ENCODE results near the gene UBP1. TPM values are rescaled to one million over a fixed set of nuclear protein-coding genes. Genes with fewer than 3 reads are reported as not detected.

UBP1 gene
- total RNA-seq (10 to 100 TPM; 15.7 to 36.9 TPM), polyA plus RNA-seq (10 to 100 TPM in 1 of 2 donors, 1 to 10 TPM in 1; 6.8 to 17.4 TPM)

- Histone ChIP-seq H3K9ac (ENCODE audit: low read depth in 1 of 2, low read length in 2 of 2) (peak within 1 kb of the TSS; percentile 83 to 93), H3K27me3 (ENCODE audit: control insufficient read depth in 4 of 4, insufficient read depth in 4 of 4, low read length in 3 of 4) (no peaks in the 10 kb centered on the region), H3K4me1 (ENCODE audit: control insufficient read depth in 4 of 4, insufficient read depth in 4 of 4, low read length in 3 of 4) (peaks cover 2 to 41% (median 20%) of the 10 kb centered on the region in 4 donors), H3K36me3 (ENCODE audit: control insufficient read depth in 4 of 4, insufficient read depth in 3 of 4, low read depth in 1 of 4, low read length in 3 of 4) (no peaks in the 10 kb centered on the region), H3K9me3 (ENCODE audit: control insufficient read depth in 4 of 4, low read length in 3 of 4) (no peaks in the 10 kb centered on the region), H3K27ac (ENCODE audit: low read depth in 1 of 2, low read length in 2 of 2) (peak within 1 kb of the TSS; percentile 98 to 99), H3K4me3 (ENCODE audit: low read depth in 1 of 3, low read length in 3 of 3) (peak within 1 kb of the TSS; percentile 81 to 93 (median 83))
- DNase-seq (ENCODE audit: low spot score): peak; percentile 98
- peak; percentile 73 for TF ChIP-seq ZBTB33 (IDR thresholded peaks at IDR 0.05)
- TF ChIP-seq GABPA (IDR thresholded peaks at IDR 0.05 in 1 of 2, conservative IDR thresholded peaks at IDR 0.05 in 1 of 2): peak; percentile 74 to 93
- no peak for TF ChIP-seq FOXA2 (IDR thresholded peaks at IDR 0.05)
- peak in 1 of 2 donors; percentile 17 for TF ChIP-seq RAD21 (IDR thresholded peaks at IDR 0.05)
- TF ChIP-seq CTCF (IDR thresholded peaks at IDR 0.05; ENCODE audit: low read depth, low read length, missing input control): peak; percentile 4
- peak; percentile 91 to 99 for TF ChIP-seq EGR1 (IDR thresholded peaks at IDR 0.05; ENCODE audit: low read depth in 2 of 2)
- TF ChIP-seq HNF4G (IDR thresholded peaks at IDR 0.05): no peak
- peak; percentile 59 for TF ChIP-seq NR2F2 (IDR thresholded peaks at IDR 0.05)
- peak; percentile 13 to 53 for TF ChIP-seq HNF4A (conservative IDR thresholded peaks at IDR 0.05)
- peak; percentile 81 to 96 for TF ChIP-seq RXRA (IDR thresholded peaks at IDR 0.05)
- no peak for TF ChIP-seq JUND (IDR thresholded peaks at IDR 0.05)
- peak; percentile 65 for TF ChIP-seq FOXA1 (IDR thresholded peaks at IDR 0.05)
- TF ChIP-seq SP1 (IDR thresholded peaks at IDR 0.05): peak; percentile 99
- TF ChIP-seq ATF3 (IDR thresholded peaks at IDR 0.05): peak; percentile 30
- peak; percentile 79 for TF ChIP-seq REST (IDR thresholded peaks at IDR 0.05)
- peak; percentile 39 for TF ChIP-seq MAX (IDR thresholded peaks at IDR 0.05)
- peak; percentile 45 for TF ChIP-seq YY1 (IDR thresholded peaks at IDR 0.05)
- peak; percentile 92 for TF ChIP-seq TAF1 (conservative IDR thresholded peaks at IDR 0.05)
- 1% methylated on average over 68 of the region's 68 CpGs for whole genome bisulfite sequencing
Measured at GRCh38 chr3:33440328-33441224, at the start of gene UBP1. Gene UBP1, minus strand, starts transcription at chr3:33440405. Its CDS starts 557 bp downstream, at chr3:33439848.

Data from liver (tissue), 9 donors.